Stimulated activated naive CD8-positive, alpha-beta T cell treated with anti-CD3 and anti-CD28 coated beads, Interleukin-15, amount 100 ng/mL, for 72 hours (primary cell): ENCODE data around the gene PTPRT.

ENCODE experiments used
- ATAC-seq: fragments of 150-1000 bp; cut with Tn5 transposase; 2 replicates; pipeline ENCODE4 v1.10.0; 2021; ENCODE audit warnings: mild to moderate bottlenecking, moderate library complexity
- DNase-seq, 2 donors: peaks; one replicate each; pipeline ENCODE4 v3.0.0; 2021 to 2022
- H3K27ac Mint-ChIP-seq, 2 donors: one replicate each; pipeline ENCODE4 v1.8.0; 2022; ENCODE audit warnings: mild to moderate bottlenecking in 2 of 2, mixed read lengths in 2 of 2, moderate library complexity in 2 of 2
- H3K27me3 Mint-ChIP-seq: one replicate; pipeline ENCODE4 v1.8.0; 2022; ENCODE audit warnings: mixed read lengths
- H3K4me1 Mint-ChIP-seq: one replicate; pipeline ENCODE4 v1.8.0; 2022; ENCODE audit warnings: mild to moderate bottlenecking, mixed read lengths
- H3K4me3 Mint-ChIP-seq, 2 donors: one replicate each; pipeline ENCODE4 v1.8.0; 2022; ENCODE audit warnings: mild to moderate bottlenecking in 2 of 2, mixed read lengths in 2 of 2, moderate library complexity in 1 of 2
- H3K9me3 Mint-ChIP-seq, 2 donors: one replicate each; pipeline ENCODE4 v1.8.0; 2022; ENCODE audit warnings: mixed read lengths in 2 of 2

Gene PTPRT

GRCh38 chr20:42155586-42155985 is 1034.1 kb downstream of the PTPRT start:
- ATAC-seq, result no peak
- H3K9me3 Mint-ChIP-seq, result peaks cover 1 to 9% of the 10 kb centered on the region in 2 donors

GRCh38 chr20:42152575-42152974 is 1037.1 kb downstream of the PTPRT start:
- DNase-seq, result no peak
- H3K27ac Mint-ChIP-seq, result no peak overlapping the region
- ATAC-seq, result no peak
- no peaks in the 10 kb centered on the region for H3K27me3 Mint-ChIP-seq
- no peaks in the 10 kb centered on the region for H3K4me1 Mint-ChIP-seq
- H3K4me3 Mint-ChIP-seq, result no peak overlapping the region
- H3K9me3 Mint-ChIP-seq, result peaks cover 6 to 9% of the 10 kb centered on the region in 2 donors

More at GRCh38 chr20:42155586-42155985, 1034.1 kb downstream of the PTPRT start:
- no peak overlapping the region for H3K27ac Mint-ChIP-seq
- H3K4me1 Mint-ChIP-seq, result no peaks in the 10 kb centered on the region
- H3K4me3 Mint-ChIP-seq, result no peak overlapping the region
- H3K27me3 Mint-ChIP-seq, result no peaks in the 10 kb centered on the region
- no peak for DNase-seq

DNA sequence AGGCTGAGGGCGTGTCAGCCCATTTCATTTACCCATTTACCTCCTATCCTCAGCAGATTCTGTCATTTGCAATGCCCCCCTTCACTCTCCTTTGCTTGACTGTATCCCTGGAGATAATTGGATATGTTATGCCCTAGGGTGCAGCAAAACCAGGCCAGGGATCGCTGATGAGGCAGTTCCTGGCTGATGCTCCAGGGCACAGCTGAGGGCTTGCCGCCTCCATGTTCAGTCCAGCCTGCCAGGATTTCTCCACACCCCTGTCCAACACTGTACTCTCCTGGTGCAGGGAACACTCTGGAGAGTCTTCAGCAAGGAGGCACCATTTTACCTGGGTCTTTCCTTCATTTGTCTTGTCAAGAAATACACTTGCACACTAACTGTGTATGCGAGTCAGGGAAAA is 1039.5 kb downstream of the PTPRT start:
- H3K27me3 Mint-ChIP-seq, result no peaks in the 10 kb centered on the region
- ATAC-seq (no peak), DNase-seq (no peak)
- H3K27ac Mint-ChIP-seq, result no peak overlapping the region
- no peak overlapping the region for H3K4me3 Mint-ChIP-seq
- H3K4me1 Mint-ChIP-seq, result no peaks in the 10 kb centered on the region
- peaks cover 14 to 19% of the 10 kb centered on the region in 2 donors for H3K9me3 Mint-ChIP-seq

DNA sequence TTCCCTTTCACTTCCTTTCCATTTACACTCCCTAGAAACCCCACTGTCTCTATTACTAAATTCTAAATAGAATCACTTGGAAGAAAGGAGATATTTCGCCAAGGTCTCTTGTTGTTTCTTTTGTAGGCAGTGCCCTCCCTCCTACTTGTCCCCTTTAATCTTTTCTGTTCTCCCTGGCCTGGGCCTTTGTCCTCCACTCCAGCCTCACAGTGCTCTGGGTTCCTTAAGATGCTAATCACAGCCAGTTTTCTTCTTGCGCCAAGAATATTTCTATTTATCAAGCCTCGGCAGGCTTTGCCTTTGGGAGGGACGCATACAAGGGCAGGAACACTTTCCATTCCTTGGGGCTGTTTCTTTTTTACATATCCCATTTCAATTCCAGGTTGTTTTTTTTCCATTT is 1051.0 kb downstream of the PTPRT start:
- Mint-ChIP-seq H3K27ac (no peak overlapping the region), H3K9me3 (peaks cover 0 to 11% of the 10 kb centered on the region in 2 donors), H3K4me1 (no peaks in the 10 kb centered on the region), H3K4me3 (no peak overlapping the region), H3K27me3 (no peaks in the 10 kb centered on the region)
- ATAC-seq (no peak), DNase-seq (no peak)

GRCh38 chr20:42134265-42135098 is 1055.2 kb downstream of the PTPRT start:
- DNase-seq (no peak), ATAC-seq (no peak)
- Mint-ChIP-seq H3K9me3 (no peaks in the 10 kb centered on the region), H3K27ac (no peak overlapping the region), H3K4me1 (no peaks in the 10 kb centered on the region), H3K27me3 (no peaks in the 10 kb centered on the region), H3K4me3 (no peak overlapping the region)

GRCh38 chr20:42130810-42131596 is 1058.7 kb downstream of the PTPRT start:
- DNase-seq, result no peak
- Mint-ChIP-seq H3K4me1 (no peaks in the 10 kb centered on the region), H3K4me3 (no peak overlapping the region), H3K9me3 (no peaks in the 10 kb centered on the region), H3K27me3 (no peaks in the 10 kb centered on the region), H3K27ac (no peak overlapping the region)
- no peak for ATAC-seq

GRCh38 chr20:42125426-42125825 is 1064.3 kb downstream of the PTPRT start:
- H3K27me3 Mint-ChIP-seq, result no peaks in the 10 kb centered on the region
- H3K4me1 Mint-ChIP-seq, result no peaks in the 10 kb centered on the region
- DNase-seq, result no peak
- peaks cover 0 to 14% of the 10 kb centered on the region in 2 donors for H3K9me3 Mint-ChIP-seq
- no peak for ATAC-seq
- no peak overlapping the region for H3K27ac Mint-ChIP-seq
- no peak overlapping the region for H3K4me3 Mint-ChIP-seq

GRCh38 chr20:42123981-42124473 is 1065.7 kb downstream of the PTPRT start:
- ATAC-seq (no peak), DNase-seq (no peak)
- H3K9me3 Mint-ChIP-seq, result peaks cover 0 to 14% of the 10 kb centered on the region in 2 donors
- H3K4me3 Mint-ChIP-seq, result no peak overlapping the region
- no peaks in the 10 kb centered on the region for H3K4me1 Mint-ChIP-seq
- no peaks in the 10 kb centered on the region for H3K27me3 Mint-ChIP-seq
- H3K27ac Mint-ChIP-seq, result no peak overlapping the region

DNA sequence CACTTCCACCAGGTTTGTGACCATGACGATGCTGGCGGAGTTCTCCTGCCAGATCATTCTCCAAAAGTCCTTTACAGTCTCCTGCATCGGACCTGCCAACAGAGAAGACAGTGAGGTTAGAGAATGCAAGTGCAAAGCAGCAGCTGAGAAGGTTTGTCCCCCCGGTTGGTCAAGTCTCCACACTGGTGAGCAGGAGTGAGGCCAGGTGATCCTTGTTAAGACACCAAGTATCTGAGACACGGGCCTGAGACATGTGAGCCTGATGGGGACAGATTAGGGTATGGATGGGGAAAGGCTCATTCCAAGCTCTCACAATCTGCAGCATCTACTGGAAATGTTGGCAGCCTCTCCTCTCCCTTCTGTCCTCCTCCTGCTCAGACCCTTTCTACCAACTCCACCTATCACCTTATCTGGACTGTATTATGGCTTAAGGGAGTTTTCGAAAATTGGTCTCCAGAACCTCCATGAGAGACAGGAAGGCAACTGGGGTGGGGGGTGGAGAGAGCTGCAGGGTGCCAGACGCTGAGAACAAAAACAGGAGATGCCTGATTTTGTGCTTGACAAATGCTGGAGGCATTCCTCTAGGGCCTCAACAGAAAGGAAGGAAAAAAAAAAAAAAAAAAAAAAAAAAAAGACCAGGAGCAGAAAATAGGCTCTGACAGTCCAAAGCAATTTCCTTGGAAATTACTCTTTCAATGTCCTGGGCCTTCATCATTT is 1071.1 kb downstream of the PTPRT start:
- Mint-ChIP-seq H3K4me3 (no peak overlapping the region), H3K27ac (no peak overlapping the region), H3K9me3 (peaks cover 0 to 2% of the 10 kb centered on the region in 2 donors), H3K27me3 (no peaks in the 10 kb centered on the region), H3K4me1 (no peaks in the 10 kb centered on the region)
- ATAC-seq (no peak), DNase-seq (no peak)

DNA sequence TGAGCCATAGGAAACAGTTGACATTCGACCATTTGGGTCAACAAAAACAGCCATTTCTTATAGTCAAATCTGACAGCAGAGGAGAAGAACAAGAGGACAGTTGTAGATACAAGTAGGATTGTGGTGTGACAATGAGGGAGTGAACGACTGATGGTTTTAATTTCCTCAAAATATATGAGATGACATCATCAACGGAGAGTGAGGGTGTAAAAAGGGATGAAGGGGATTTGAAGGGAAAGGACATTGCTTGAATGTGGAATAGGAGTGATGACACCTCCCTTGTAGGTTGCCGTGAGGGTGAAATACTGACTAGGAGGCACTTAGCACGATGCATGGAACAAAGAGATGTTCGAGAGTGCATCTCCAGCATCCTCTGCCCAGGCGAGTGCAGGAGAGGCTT is 1071.7 kb downstream of the PTPRT start:
- ATAC-seq, result no peak
- no peak overlapping the region for H3K27ac Mint-ChIP-seq
- no peaks in the 10 kb centered on the region for H3K9me3 Mint-ChIP-seq
- DNase-seq, result no peak
- no peaks in the 10 kb centered on the region for H3K4me1 Mint-ChIP-seq
- no peak overlapping the region for H3K4me3 Mint-ChIP-seq
- H3K27me3 Mint-ChIP-seq, result no peaks in the 10 kb centered on the region

DNA sequence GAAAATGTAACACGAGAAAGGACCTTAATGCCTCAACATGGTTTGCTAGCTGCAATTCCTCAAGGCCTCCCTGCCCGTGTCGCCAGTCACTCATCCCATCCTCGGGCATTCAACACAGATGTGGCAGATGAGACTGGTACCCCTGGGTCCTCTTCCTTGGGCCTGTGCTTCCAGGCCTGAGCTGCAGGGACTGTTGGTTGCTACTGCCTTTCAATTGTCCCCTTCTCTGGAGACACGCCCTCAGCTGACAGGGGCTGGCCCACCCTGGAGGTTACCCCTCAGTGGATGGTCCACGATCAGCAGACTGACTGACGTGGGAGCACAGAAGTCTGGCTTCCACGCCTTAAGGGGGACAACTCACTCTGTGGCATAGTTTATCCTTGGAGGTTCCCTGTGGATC is 1076.5 kb downstream of the PTPRT start:
- Mint-ChIP-seq H3K27me3 (no peaks in the 10 kb centered on the region), H3K9me3 (no peaks in the 10 kb centered on the region), H3K27ac (peak overlapping the region in 1 of 2 donors; percentile 28), H3K4me3 (no peak overlapping the region), H3K4me1 (no peaks in the 10 kb centered on the region)
- ATAC-seq (no peak), DNase-seq (no peak)

DNA sequence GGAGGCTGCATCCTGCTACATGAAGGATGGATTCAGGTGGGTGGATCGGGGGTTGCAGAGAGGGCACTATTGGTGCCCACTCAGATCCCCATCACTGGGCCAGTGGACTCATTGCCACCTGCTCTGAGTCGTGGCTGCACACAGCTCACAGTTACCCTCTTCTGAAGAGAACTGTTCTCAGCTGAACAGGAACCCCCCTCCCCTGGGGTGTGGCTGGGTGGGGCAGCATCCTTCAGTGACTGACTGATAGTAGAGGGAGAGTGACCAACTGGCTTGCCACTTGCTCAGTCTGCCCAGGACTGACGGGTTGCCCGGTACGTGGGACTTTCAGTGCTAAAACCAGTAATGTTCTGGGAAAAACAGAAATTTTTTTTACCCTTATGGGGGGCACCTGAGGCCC is 1077.5 kb downstream of the PTPRT start:
- no peak for DNase-seq
- H3K4me1 Mint-ChIP-seq, result no peaks in the 10 kb centered on the region
- H3K27me3 Mint-ChIP-seq, result no peaks in the 10 kb centered on the region
- H3K4me3 Mint-ChIP-seq, result no peak overlapping the region
- no peak overlapping the region for H3K27ac Mint-ChIP-seq
- no peaks in the 10 kb centered on the region for H3K9me3 Mint-ChIP-seq
- peak; percentile 33 for ATAC-seq

- Mint-ChIP-seq H3K9me3 (peaks cover 0 to 7% of the 10 kb centered on the region in 2 donors), H3K4me3 (no peak overlapping the region), H3K27ac (peak overlapping the region in 1 of 2 donors; percentile 26), H3K27me3 (no peaks in the 10 kb centered on the region), H3K4me1 (no peaks in the 10 kb centered on the region)
- DNase-seq, result no peak
- ATAC-seq, result no peak
Observed at GRCh38 chr20:42111349-42111748, 1078.4 kb downstream of the PTPRT start.

- ATAC-seq (no peak), DNase-seq (no peak)
- no peak overlapping the region for H3K27ac Mint-ChIP-seq
- no peaks in the 10 kb centered on the region for H3K4me1 Mint-ChIP-seq
- H3K9me3 Mint-ChIP-seq, result peaks cover 0 to 7% of the 10 kb centered on the region in 2 donors
- no peak overlapping the region for H3K4me3 Mint-ChIP-seq
- H3K27me3 Mint-ChIP-seq, result no peaks in the 10 kb centered on the region
Observed at GRCh38 chr20:42110301-42110700, 1079.4 kb downstream of the PTPRT start.

DNA sequence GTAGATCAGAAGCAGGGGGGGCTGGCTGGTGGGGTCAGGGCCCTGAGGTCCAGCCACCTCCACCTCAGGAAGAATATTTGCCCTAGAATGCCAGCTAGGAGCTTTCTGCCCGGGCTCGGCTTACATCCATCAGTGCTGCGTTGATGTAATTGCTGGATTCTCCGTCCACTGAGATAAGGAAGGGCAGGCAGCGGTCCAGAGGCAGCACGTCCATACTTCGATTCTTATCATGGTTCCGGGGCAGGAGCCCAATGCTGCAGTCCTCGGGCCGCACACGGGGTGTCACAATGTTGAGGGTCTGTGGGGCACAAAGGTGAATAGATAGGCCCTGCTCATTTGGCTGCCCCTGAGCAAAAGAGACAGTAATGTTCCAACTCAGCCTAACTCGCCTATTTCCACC is 1087.7 kb downstream of the PTPRT start:
- Mint-ChIP-seq H3K27ac (no peak overlapping the region), H3K4me3 (no peak overlapping the region), H3K9me3 (peaks cover 0 to 7% of the 10 kb centered on the region in 2 donors), H3K27me3 (peaks cover 7% of the 10 kb centered on the region), H3K4me1 (no peaks in the 10 kb centered on the region)
- no peak for ATAC-seq
- no peak for DNase-seq
